22Rv1 (cell line): ENCODE measurements around the gene HIVEP3.

ENCODE experiments used
- CTCF ChIP-seq: fragments of 450-650 bp; IDR thresholded peaks from 2 replicates; pipeline ENCODE4 v1.5.1; 2017; ENCODE audit warnings: mild to moderate bottlenecking
- ZFX ChIP-seq: fragments of 450-650 bp; IDR thresholded peaks from 2 replicates; pipeline ENCODE4 v1.6.1; 2017; ENCODE audit warnings: antibody characterized with exemption, borderline replicate concordance

- TF ChIP-seq CTCF (no peak), ZFX (no peak)
Measured at GRCh38 chr1:41623736-41624135, 295.0 kb downstream of the HIVEP3 start.
